Right lobe of liver (tissue), 6 donors: Measurements from ENCODE around the gene FOXP2. TPM values are rescaled to one million over a fixed set of nuclear protein-coding genes. Genes with fewer than 3 reads are reported as not detected.

ENCODE experiments used
- ATAC-seq, 4 donors: fragments of 200-7000 bp; cut with Tn5 transposase; one replicate each; pipeline ENCODE4 v1.9.1; 2020; ENCODE audit warnings: mild to moderate bottlenecking in 4 of 4, moderate library complexity in 4 of 4
- DNase-seq, 3 donors: peaks; one replicate each; pipeline ENCODE4 v3.0.0-alpha.2; 2020
- H3K27ac ChIP-seq, 3 donors: fragments of 200-600 bp; one replicate each; pipeline ENCODE4 v1.8.0; 2022
- H3K27me3 ChIP-seq, 2 donors: fragments of 200-600 bp; one replicate each; pipeline ENCODE4 v1.8.0; 2022
- H3K36me3 ChIP-seq, 4 donors: fragments of 200-600 bp; sonication (generic) in 1 of 4; one replicate each; pipeline versions ENCODE4 v1.5.1 to v1.8.0; 2017 to 2022; ENCODE audit warnings: control low read depth in 1 of 4
- H3K4me1 ChIP-seq, 4 donors: fragments of 200-600 bp; sonication (generic) in 1 of 4; one replicate each; pipeline versions ENCODE4 v1.5.1 to v1.8.0; 2017 to 2022; ENCODE audit warnings: control low read depth in 1 of 4
- H3K4me3 ChIP-seq, 3 donors: fragments of 200-600 bp; one replicate each; pipeline ENCODE4 v1.8.0; 2022
- H3K9me3 ChIP-seq, 4 donors: fragments of 200-600 bp; sonication (generic) in 1 of 4; one replicate each; pipeline versions ENCODE4 v1.5.1 to v1.8.0; 2017 to 2022; ENCODE audit warnings: control low read depth in 1 of 4
- CTCF ChIP-seq, 4 donors: fragments of 200-600 bp in 3 of 4; fragments of 450-650 bp in 1 of 4; IDR thresholded peaks; one replicate each; pipeline versions ENCODE4 v1.5.1 to v1.8.0; 2016 to 2022; ENCODE audit warnings: antibody characterized with exemption in 4 of 4, mild to moderate bottlenecking in 2 of 4
- POLR2A ChIP-seq: fragments of 450-650 bp; IDR thresholded peaks from one replicate; pipeline ENCODE4 v1.6.1; 2017; ENCODE audit warnings: antibody characterized with exemption, mild to moderate bottlenecking
- WGBS: methylation state at CpG from one replicate; pipeline ENCODE4 v1.1.6; 2018; ENCODE audit warnings: low coverage, low lambda C conversion rate; ENCODE audit not compliant: insufficient coverage; ENCODE audit errors: missing lambda C conversion rate; 5-methylcytosine and 5-hydroxymethylcytosine counted together
- intact Hi-C, 2 donors: fragments of 100-400 bp; cut with DNase I; formaldehyde crosslinking; loops; one replicate each; pipeline versions ENCODE4 v1.11.2 to v1.14.1; 2022
- total RNA-seq, 6 experiments: library from RNA; depleted of rRNA in 2 of 6; stranded (reverse); fragments of >200 nt in 2 of 6; fragmentation: NEBNext Ultra II Directional in 3 of 6; extraction: Animal tissue kit (Norgen Biotek cat#: 25700) in 3 of 6; gene quantifications; one replicate each; pipeline versions ENCODE4 v1.1.0 to v1.2.4, GENCODE V29; 2016 to 2023
- donor health status: DM: no; HTN: yes; CAD: no.
- donor health status: DM: no; HTN: no; CAD: no.
- donor health status: DM: no; HTN: no; CAD: no.
- donor health status: DM: no; HTN: yes; CAD: no.
- donor health status: DM: no; HTN: yes; CAD: no.

FOXP2 gene
- total RNA-seq, 6 experiments from 2014 or later, result 2.9 to 8.3 (median 4.4) TPM

GRCh38 chr7:114623146-114623545 is 208.5 kb downstream of the FOXP2 start:
- no peak for TF ChIP-seq POLR2A
- TF ChIP-seq CTCF (IDR thresholded peaks at IDR 0.05), result no peak
- Histone ChIP-seq H3K4me1 (peaks cover 0 to 4% (median 0%) of the 10 kb centered on the region in 4 donors), H3K27me3 (no peaks in the 10 kb centered on the region), H3K9me3 (no peaks in the 10 kb centered on the region), H3K4me3 (no peak overlapping the region), H3K27ac (no peak overlapping the region), H3K36me3 (no peaks in the 10 kb centered on the region)
- WGBS, result 20% methylated on average over 2 of the region's 2 CpGs
- DNase-seq, result no peak
- intact Hi-C loops, result no loop called here
- ATAC-seq, result peak in 1 of 4 donors; percentile 43

GRCh38 chr7:114627231-114627630 is 212.6 kb downstream of the FOXP2 start:
- H3K9me3 ChIP-seq, result no peaks in the 10 kb centered on the region
- 41% methylated on average over 3 of the region's 3 CpGs for WGBS
- ATAC-seq, result peak in 3 of 4 donors; percentile 28 to 56 (median 36)

GRCh38 chr7:114628362-114628761 is 213.7 kb downstream of the FOXP2 start:
- no peak overlapping the region for H3K4me3 ChIP-seq
- no peaks in the 10 kb centered on the region for H3K9me3 ChIP-seq
- no peaks in the 10 kb centered on the region for H3K27me3 ChIP-seq
- TF ChIP-seq POLR2A (no peak), CTCF (IDR thresholded peaks at IDR 0.05) (no peak)
- intact Hi-C loops, result no loop called here
- no peak overlapping the region for H3K27ac ChIP-seq
- peaks cover 0 to 4% (median 0%) of the 10 kb centered on the region in 4 donors for H3K36me3 ChIP-seq
- ATAC-seq (no peak), DNase-seq (no peak)
- WGBS, result 73% methylated on average over 2 of the region's 2 CpGs
- H3K4me1 ChIP-seq, result peaks cover 0 to 4% (median 0%) of the 10 kb centered on the region in 4 donors

More at GRCh38 chr7:114627231-114627630, 212.6 kb downstream of the FOXP2 start:
- intact Hi-C loops, result no loop called here
- no peaks in the 10 kb centered on the region for H3K36me3 ChIP-seq
- no peak overlapping the region for H3K4me3 ChIP-seq
- no peaks in the 10 kb centered on the region for H3K27me3 ChIP-seq
- peaks cover 0 to 4% (median 0%) of the 10 kb centered on the region in 4 donors for H3K4me1 ChIP-seq
- TF ChIP-seq CTCF (IDR thresholded peaks at IDR 0.05) (no peak), POLR2A (no peak)
- DNase-seq, result no peak
- H3K27ac ChIP-seq, result no peak overlapping the region

- WGBS, result 90% methylated on average over 3 of the region's 3 CpGs
- Histone ChIP-seq H3K27ac (no peak overlapping the region), H3K9me3 (no peaks in the 10 kb centered on the region), H3K4me3 (no peak overlapping the region), H3K36me3 (peaks cover 0 to 5% (median 0%) of the 10 kb centered on the region in 4 donors), H3K4me1 (peaks cover 0 to 4% (median 0%) of the 10 kb centered on the region in 4 donors), H3K27me3 (no peaks in the 10 kb centered on the region)
- TF ChIP-seq POLR2A (no peak), CTCF (IDR thresholded peaks at IDR 0.05) (no peak)
- intact Hi-C loops, result no loop called here
- no peak for DNase-seq
- no peak for ATAC-seq
Measured at GRCh38 chr7:114629762-114630161, 215.1 kb downstream of the FOXP2 start.
